IPS-18a (cell line): ENCODE data around the gene TMEM130.
"Not testable (repeated sequence)": the region's sequence is repeated elsewhere in the genome, so short reads cannot be mapped to it uniquely, and the experiment has no call there.

Experiments used
- H3K27ac ChIP-seq: one replicate; pipeline ENCODE4 v1.5.1; 2013; ENCODE audit warnings: low read length
- H3K27me3 ChIP-seq: one replicate; pipeline ENCODE4 v1.6.1; 2013; ENCODE audit warnings: mild to moderate bottlenecking, low read length; ENCODE audit not compliant: control insufficient read depth, insufficient read depth
- H3K36me3 ChIP-seq: one replicate; pipeline ENCODE4 v1.6.1; 2013; ENCODE audit warnings: low read depth, low read length; ENCODE audit not compliant: control insufficient read depth
- H3K4me1 ChIP-seq: one replicate; pipeline ENCODE4 v1.6.1; 2013; ENCODE audit warnings: low read depth, low read length; ENCODE audit not compliant: control insufficient read depth
- H3K4me3 ChIP-seq: one replicate; pipeline ENCODE4 v1.5.1; 2013; ENCODE audit warnings: low read length
- H3K9ac ChIP-seq: one replicate; pipeline ENCODE4 v1.6.1; 2013; ENCODE audit warnings: mild to moderate bottlenecking, low read length, moderate library complexity
- H3K9me3 ChIP-seq: one replicate; pipeline ENCODE4 v1.6.1; 2013; ENCODE audit warnings: low read depth, low read length; ENCODE audit not compliant: control insufficient read depth

Gene TMEM130

GRCh38 chr7:98875501-98875900, 5.7 kb upstream of the TMEM130 start:
- Histone ChIP-seq H3K36me3 (peaks cover under 1% of the 10 kb centered on the region), H3K9me3 (no peaks in the 10 kb centered on the region), H3K4me3 (no peak overlapping the region), H3K9ac (no peak overlapping the region), H3K27me3 (peaks cover 14% of the 10 kb centered on the region), H3K27ac (no peak overlapping the region), H3K4me1 (peaks cover 12% of the 10 kb centered on the region)

DNA sequence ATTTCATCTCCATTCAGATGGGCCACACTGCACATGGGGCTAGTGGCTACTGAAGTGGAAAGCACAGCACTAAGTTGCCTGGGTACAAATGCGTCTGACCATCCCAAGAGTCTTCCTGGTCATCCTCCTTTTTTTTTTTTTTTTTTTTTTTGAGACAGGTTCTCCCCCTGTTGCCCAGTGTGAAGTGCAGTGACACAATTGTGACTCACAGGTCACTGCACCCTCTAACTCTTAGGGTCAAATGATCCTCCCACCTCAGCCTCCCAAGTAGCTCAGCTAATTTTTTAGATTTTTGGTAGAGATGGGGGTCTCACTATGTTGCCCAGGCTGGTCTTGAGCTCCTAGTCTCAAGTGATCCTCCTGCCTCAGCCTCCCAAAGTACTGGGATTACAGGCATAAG, 5.1 kb upstream of the TMEM130 start:
- Histone ChIP-seq H3K4me3 (no peak overlapping the region), H3K4me1 (peaks cover 11% of the 10 kb centered on the region), H3K36me3 (no peaks in the 10 kb centered on the region), H3K9ac (no peak overlapping the region), H3K27ac (no peak overlapping the region), H3K27me3 (peaks cover 19% of the 10 kb centered on the region), H3K9me3 (no peaks in the 10 kb centered on the region)

GRCh38 chr7:98873610-98874009, 3.8 kb upstream of the TMEM130 start:
- not testable (repeated sequence) for H3K4me3 ChIP-seq, H3K36me3 ChIP-seq, H3K9me3 ChIP-seq, H3K4me1 ChIP-seq, H3K27ac ChIP-seq, H3K9ac ChIP-seq
- peaks cover 31% of the 10 kb centered on the region for H3K27me3 ChIP-seq

DNA sequence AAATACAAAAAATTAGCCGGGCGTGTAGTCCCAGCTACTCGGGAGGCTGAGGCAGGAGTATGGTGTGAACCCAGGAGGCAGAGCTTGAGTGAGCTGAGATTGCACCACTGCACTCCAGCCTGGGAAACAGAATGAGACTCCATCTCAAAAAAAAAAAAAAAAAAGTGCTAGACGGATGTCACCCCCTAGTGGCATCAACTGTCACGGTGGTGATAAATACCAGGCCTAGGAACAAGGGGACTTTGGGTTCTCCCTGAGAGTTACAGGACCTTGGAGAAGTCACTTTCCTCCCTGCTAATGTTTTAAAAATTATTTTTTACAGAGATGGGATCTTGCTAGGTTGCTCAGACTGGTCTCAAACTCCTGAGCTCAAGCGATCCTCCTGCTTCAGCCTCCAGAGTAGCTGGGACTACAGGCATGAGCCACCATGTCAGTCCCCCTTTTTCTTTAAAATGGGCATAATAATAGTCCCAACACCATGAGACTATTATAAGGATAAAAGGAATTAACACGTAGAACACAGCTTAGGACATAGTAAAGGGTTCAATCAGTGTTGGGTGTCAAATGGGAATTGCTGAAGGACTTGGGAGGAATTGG, 2.6 kb upstream of the TMEM130 start:
- Histone ChIP-seq H3K27ac (no peak overlapping the region), H3K4me1 (peaks cover 2% of the 10 kb centered on the region), H3K36me3 (no peaks in the 10 kb centered on the region), H3K27me3 (peaks cover 37% of the 10 kb centered on the region), H3K4me3 (no peak overlapping the region), H3K9me3 (no peaks in the 10 kb centered on the region), H3K9ac (no peak overlapping the region)

GRCh38 chr7:98870807-98871491, 1.1 kb upstream of the TMEM130 start:
- H3K9ac ChIP-seq, result no peak overlapping the region
- H3K9me3 ChIP-seq, result no peaks in the 10 kb centered on the region
- H3K27ac ChIP-seq, result no peak overlapping the region
- H3K4me3 ChIP-seq, result peak overlapping the region; percentile 60
- H3K4me1 ChIP-seq, result peaks cover 7% of the 10 kb centered on the region
- peaks cover 37% of the 10 kb centered on the region for H3K27me3 ChIP-seq
- H3K36me3 ChIP-seq, result no peaks in the 10 kb centered on the region

DNA sequence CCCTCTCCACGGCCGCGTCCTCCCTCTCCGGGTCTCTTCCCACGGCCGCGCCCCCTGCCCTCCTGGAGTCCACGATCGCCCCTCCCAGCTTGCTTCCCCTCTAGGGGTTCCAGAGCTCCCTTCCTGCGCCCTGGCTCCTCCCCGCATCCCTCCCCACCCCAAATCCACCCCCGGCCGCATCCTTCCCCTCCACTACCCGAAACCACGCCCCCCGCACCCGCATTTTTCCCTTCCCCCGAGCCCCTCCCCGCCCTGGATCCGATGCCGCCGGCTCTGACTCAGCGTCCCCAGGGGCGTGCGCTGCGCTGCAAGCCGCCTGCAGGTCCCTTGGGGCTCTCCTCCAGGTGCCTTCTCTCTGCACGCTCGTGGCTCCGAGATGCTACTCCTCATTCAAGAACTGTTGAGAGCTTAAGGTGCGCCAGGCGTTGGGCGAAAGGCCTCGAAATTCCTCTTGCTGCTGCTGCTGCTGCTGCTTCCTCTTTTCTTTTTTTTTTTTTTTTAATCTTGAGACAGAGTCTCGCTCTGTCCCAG, 372 bp upstream of the TMEM130 start:
- Histone ChIP-seq H3K9me3 (no peaks in the 10 kb centered on the region), H3K27ac (no peak overlapping the region), H3K4me3 (peak overlapping the region; percentile 60), H3K9ac (no peak overlapping the region), H3K4me1 (peaks cover 7% of the 10 kb centered on the region), H3K27me3 (peaks cover 37% of the 10 kb centered on the region), H3K36me3 (no peaks in the 10 kb centered on the region)

DNA sequence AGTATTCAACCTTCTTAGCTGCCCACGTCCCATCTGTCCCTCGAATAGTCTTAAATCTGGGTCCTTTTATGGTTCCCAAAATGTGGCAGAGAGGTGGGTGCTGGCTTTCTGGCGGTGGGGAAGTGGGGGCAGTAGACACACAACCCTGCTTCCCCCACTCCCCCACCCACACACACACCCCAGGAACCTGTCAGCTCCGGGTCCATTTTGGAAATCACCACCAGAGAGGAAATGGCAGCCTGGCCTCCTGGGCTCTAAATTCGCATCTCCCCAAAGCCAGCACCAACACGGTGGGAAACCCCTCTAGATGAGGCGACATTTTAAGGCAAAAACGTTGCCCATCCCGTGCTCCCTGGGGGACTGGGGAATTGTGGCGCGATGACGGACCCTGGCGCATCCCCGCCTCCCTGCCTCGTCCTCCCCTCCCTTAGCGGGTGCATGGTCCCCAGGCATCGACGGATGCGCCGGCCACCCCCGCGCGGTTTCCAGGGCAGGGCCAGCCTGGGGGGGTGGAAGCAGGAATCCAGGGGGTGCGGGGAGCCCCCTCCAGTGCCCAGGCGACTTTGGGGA, 702 bp downstream of the TMEM130 start:
- Histone ChIP-seq H3K4me1 (peaks cover 7% of the 10 kb centered on the region), H3K9ac (no peak overlapping the region), H3K4me3 (peak overlapping the region; percentile 60), H3K27me3 (peaks cover 37% of the 10 kb centered on the region), H3K27ac (no peak overlapping the region), H3K36me3 (no peaks in the 10 kb centered on the region), H3K9me3 (no peaks in the 10 kb centered on the region)

DNA sequence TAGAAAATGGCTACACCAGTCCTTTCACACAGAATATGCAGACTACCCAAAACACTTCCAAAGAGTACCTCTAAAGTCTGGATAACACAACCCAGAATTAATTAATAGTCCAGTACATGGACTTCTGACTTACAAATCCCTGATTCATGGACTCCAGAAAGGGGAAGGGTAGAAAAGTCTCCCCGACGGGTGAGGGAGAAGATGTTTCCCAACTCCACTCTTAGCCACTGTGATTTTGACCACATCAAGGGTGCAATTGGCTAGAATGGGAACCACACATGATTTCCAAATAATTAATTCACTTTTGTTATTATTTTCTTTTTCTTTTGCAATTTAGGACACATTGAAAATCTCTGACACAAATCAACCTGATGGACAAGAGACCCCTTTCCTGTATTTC, 1.4 kb downstream of the TMEM130 start:
- Histone ChIP-seq H3K4me3 (no peak overlapping the region), H3K27me3 (peaks cover 37% of the 10 kb centered on the region), H3K36me3 (no peaks in the 10 kb centered on the region), H3K4me1 (peaks cover 7% of the 10 kb centered on the region), H3K9me3 (no peaks in the 10 kb centered on the region), H3K27ac (no peak overlapping the region), H3K9ac (no peak overlapping the region)

GRCh38 chr7:98866765-98867164, 3.0 kb downstream of the TMEM130 start:
- Histone ChIP-seq H3K9me3 (no peaks in the 10 kb centered on the region), H3K4me3 (no peak overlapping the region), H3K27ac (no peak overlapping the region), H3K9ac (no peak overlapping the region), H3K4me1 (peaks cover 7% of the 10 kb centered on the region), H3K27me3 (peaks cover 37% of the 10 kb centered on the region), H3K36me3 (no peaks in the 10 kb centered on the region)

DNA sequence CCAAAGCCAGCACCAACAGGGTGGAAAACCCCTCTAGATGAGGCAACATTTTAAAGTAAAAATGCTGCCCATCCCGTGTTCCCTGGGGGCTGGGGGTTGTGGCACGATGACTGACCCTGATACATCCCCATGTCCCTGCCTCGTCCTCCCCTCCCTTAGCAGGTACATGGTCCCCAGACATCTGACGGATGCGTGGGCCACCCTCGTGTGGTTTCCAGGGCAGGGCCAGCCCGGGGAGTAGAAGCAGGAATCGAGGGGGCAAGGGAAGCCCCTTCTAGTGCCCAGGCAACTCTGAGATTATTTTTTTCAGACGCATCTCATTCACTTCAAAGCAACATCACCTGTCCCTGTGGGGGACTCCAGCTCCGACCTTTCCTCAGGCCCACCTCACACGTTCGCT, 3.5 kb downstream of the TMEM130 start:
- no peak overlapping the region for H3K9ac ChIP-seq
- H3K4me3 ChIP-seq, result no peak overlapping the region
- H3K27ac ChIP-seq, result no peak overlapping the region
- no peaks in the 10 kb centered on the region for H3K36me3 ChIP-seq
- no peaks in the 10 kb centered on the region for H3K9me3 ChIP-seq
- H3K27me3 ChIP-seq, result peaks cover 32% of the 10 kb centered on the region
- peaks cover 7% of the 10 kb centered on the region for H3K4me1 ChIP-seq

- H3K4me1 ChIP-seq, result peaks cover 7% of the 10 kb centered on the region
- H3K9me3 ChIP-seq, result no peaks in the 10 kb centered on the region
- peaks cover 18% of the 10 kb centered on the region for H3K27me3 ChIP-seq
- H3K27ac ChIP-seq, result no peak overlapping the region
- no peaks in the 10 kb centered on the region for H3K36me3 ChIP-seq
- H3K9ac ChIP-seq, result no peak overlapping the region
- H3K4me3 ChIP-seq, result no peak overlapping the region
Observed at GRCh38 chr7:98864731-98865453, 4.9 kb downstream of the TMEM130 start.
